DMS114 treated with DMSO at 0.1 percent for 48 hours (cell line): ENCODE results near the gene KBTBD3.
"Not testable (repeated sequence)": the region's sequence is repeated elsewhere in the genome, so short reads cannot be mapped to it uniquely, and the experiment has no call there.

ENCODE experiments used
- DNase-seq: peaks from one replicate; lab custom pipeline; 2025; ENCODE audit not compliant: unreplicated experiment; lab: John Stamatoyannopoulos, UW

Gene KBTBD3

DNA sequence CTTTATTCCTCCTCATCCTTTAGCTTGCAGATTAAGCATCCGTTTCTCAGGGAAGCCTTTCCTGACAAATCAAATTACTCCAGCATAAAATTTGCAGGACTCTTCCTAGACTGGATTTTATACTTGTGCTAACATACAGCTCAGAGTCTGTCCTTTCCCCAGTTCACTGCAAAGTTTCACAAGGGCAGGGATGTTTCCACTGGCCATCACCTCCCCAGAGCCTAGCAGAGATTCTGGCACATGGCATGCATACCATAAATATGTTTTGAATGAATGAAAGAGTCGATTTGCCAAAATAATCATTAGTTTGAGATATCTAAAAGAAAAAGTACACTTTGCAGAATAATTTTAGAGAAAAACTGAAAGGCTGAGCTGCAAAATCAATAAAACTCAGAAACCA, 65.7 kb downstream of the KBTBD3 start:
- no peak for DNase-seq

DNA sequence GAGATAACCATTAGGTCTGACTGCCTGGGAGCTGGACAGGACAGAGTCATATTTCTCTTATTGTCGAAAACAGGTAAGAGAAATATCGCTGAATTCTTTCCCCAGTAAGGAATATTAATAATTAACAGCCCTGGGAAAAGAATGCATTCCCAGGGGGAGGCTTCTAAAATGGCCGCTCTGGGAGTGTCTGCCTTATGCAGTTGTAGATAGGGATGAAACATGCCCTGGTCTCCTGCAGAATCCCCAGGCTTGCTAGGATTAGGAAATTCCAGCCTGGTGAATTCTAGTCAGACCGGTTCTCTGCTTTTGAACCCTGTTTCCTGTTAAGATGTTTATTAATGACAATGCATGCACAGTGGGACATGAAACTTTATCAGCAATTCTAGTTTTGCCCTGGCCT, 74.1 kb downstream of the KBTBD3 start:
- not testable (repeated sequence) for DNase-seq

DNA sequence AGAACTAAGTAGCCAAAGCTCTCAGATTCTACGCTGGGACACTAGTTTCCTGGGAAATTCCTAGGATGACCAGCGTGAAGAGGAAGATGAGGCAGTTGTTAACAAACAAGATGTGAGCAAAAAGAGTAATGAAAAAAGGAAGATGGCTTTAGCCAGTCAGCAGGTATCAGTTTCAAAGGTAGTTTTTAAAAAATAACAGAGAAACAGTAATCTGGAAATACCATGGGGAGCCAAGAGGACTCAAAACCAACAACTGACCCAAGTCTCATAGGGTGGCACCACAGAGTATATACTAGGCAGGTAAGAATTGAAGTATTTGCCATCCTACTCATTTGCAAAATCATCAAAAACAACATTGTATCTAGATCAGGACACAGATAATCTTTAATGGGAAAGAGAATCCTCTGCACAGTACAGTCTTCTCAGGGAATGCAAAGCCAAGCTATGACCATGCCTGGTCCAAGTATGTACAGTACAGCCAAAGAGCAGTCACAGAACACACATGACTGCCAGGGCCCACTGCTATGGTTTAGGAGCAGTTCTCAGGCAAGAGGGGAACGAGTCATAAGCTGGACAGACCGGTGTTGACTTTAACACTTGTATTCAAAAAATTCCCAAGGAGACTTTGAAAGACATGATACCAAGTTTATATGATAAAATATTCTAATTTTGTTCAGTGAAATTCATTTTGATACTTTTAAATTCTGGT, 75.7 kb downstream of the KBTBD3 start:
- DNase-seq = no peak
